Activated CD8-positive, alpha-beta memory T cell treated with anti-CD3 and anti-CD28 coated beads for 4 hours (primary cell): ENCODE measurements around the gene SCN2B.

Source experiments
- DNase-seq, 2 donors: peaks; one replicate each; pipeline ENCODE4 v3.0.0-alpha.2; 2020; ENCODE audit warnings: low read depth in 2 of 2

The SCN2B gene, protein sequence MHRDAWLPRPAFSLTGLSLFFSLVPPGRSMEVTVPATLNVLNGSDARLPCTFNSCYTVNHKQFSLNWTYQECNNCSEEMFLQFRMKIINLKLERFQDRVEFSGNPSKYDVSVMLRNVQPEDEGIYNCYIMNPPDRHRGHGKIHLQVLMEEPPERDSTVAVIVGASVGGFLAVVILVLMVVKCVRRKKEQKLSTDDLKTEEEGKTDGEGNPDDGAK

DNA sequence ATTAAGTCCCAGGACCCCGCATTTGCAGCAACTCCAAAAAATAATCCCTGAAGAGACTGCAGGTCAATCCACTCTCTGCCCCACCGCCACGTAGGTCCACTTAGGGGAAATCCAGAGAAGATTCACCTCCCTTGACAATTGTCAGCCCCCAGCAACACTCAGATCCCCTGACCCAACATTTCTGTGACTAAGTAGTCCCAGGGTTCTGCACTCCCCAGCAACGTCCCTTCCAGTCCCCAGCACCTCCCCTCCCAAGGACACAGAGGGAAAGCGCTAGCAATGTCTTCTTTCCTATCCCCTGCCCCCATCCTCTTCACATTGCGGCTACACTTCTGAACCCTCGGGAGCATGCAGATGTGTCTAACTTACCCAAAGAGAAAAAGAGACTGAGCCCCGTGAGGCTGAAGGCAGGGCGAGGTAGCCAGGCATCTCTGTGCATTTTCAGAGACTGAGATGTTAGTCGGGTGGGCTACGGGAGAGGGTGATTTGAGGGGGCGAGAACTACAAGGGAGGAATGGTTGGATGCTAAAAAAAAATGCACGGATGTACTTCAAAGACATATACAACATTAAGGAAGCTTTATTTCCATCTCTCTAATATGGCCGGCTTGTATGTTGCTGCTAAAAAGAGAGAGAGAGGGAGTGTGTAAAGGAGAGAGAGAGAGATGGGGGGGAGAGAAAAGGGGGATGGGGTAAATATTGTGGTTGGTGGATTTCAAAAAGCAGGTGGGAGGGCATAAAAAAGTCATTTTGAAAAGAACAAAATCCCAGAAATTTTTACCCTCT lies at the start of gene SCN2B:
Gene SCN2B (minus strand): TSS at position 647 of the 785 bp plus-strand sequence. CDS start 208 bp downstream, at position 439.
- no peak for DNase-seq

DNA sequence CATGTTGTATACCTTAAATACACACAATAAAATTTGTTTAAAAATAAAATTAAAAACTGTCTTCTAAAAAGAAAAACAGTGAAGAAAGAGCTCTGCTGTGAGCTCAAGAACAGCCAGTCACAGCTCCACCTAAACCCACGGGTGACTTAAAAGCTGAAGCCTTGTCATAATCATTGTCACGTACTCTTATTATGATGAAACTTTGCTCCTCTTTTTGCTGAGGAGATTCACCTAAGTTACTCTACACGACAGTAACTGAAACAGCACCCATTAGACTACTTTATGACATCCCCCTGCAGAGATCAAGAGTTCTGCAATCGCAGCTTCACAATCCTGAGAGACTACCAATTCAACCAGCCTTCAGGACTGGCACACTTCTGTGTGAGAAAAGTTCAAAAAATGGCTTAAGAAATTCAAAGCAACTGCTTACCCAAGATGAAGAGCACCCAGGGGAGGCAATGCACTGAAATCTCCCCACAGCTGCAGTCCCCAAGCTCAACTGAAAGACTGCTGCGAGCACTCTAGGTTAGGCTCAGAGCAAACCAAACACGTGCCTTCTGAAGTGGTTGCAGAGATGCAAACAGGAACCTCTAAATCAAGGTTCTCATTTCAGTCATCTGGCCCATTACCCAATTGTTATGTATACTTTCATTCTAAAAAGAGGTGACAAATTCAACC lies 48.2 kb upstream of the SCN2B start, which contains the start of gene JAML:
Gene JAML (minus strand): TSS at position 501 of the 678 bp plus-strand sequence. CDS start 10,145 bp downstream, outside the sequence.
- no peak for DNase-seq

DNA sequence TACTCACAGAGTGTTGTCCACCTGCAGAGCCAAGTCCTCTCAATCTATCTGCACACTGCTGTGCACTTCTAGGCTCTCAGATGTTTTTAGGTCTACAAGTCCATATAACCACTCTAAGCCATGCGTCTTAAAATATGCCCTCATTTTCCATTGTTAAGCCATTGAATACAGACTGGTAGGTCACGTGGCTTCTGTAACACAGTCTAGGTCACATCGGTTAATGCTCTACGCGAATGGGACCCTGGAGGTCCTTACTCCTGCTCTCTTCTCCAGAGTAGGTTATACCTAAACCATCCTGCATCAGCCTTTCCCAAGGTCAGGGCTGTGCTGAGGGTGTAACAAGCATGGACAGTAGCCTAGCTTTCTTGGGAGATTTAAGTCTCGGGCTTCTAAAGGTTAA lies 47.6 kb upstream of the SCN2B start:
- no peak for DNase-seq

DNA sequence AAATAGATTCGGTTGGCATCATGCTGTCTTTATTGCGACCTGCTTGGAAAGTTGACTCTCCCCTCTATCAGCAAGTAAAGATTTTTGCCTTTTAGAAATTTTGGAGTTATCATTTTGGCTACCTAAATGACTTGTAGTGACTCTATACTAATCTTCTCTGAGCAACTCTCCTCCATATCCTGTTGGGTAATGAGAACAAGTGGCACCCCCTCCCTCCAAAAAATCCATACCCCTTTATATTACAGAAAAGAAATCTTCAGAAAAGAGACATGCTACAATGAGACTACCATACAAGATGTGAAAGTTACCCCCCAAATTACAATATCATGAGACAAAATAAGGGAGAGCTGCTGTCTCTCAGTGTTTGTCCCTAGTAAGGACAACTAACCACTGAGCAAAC lies 47.1 kb upstream of the SCN2B start:
- no peak for DNase-seq

DNA sequence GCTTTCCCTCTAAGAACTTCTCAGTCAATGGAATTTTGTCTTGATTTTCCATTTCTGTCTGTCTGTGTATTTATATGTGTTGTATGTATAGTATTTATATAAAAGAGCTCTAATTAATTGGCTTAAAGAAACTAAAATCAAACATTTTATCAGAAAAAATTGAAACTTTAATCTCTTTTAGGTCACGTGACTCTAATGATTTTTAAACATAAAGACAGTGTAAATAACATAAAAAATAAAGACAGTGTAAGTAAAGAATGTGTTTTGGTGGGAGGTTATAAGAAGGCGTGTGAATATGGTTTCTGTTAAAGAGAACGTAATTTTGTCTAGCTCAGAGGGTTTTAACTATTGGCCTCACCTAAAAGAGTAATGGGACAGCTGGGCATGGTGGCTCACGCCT lies 46.0 kb upstream of the SCN2B start:
- no peak for DNase-seq

DNA sequence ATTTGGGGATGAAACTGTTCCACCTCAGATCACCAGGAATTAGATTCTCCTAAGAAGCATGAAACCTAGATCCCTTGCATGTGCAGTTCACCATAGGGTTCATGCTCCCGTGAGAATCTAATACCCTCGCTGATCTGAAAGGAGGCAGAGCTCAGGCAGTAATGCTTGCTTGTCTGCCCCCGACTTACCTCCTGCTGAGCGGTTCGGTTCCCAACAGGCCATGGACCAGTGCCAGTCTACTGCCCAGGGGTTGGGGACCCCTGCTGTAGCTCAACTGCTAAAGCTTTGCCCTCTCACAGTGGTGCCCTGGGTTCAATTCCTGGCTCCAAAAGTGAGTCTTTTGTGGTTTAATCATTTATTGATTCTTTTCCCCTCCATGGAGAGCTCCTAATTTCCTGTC lies 45.0 kb upstream of the SCN2B start:
- DNase-seq: no peak

DNA sequence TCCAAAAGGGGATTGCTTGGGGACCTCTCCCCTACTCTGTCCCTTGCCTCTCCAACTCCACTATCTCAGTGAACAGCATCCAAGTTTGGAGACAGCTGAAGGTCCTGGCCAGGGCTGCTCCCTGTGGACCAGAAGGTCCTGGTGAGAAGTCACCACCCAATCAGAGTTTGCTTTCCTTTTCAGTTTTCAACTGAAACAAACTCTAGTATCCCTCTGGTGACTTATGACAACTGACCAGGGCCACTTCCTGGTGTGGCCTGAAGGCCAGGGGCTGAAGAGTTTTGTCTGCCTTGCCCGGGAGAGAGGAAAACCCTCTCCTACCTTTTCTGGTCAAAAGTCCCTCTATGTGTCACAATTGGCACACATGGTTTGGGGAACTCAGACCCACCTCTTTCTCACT lies 43.3 kb upstream of the SCN2B start:
- no peak for DNase-seq

DNA sequence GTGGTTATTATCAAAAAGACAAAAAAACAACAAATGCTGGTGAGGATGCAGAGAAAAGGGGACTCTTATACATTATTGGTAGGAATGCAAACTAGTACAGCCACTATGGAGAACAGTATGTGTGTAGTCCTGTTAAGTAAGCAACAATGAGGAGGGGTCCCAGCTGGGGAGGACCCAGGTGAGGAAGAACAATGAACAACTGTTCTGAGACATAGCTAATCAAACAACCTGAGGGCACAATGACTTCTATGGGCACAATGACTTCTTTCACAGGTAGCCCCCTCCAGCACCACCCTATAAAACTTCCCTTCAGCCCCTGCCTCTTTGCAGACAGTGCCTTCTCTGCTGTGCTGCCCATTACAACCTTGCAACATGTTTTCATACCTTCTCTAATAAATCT lies 42.8 kb upstream of the SCN2B start:
- no peak for DNase-seq

DNA sequence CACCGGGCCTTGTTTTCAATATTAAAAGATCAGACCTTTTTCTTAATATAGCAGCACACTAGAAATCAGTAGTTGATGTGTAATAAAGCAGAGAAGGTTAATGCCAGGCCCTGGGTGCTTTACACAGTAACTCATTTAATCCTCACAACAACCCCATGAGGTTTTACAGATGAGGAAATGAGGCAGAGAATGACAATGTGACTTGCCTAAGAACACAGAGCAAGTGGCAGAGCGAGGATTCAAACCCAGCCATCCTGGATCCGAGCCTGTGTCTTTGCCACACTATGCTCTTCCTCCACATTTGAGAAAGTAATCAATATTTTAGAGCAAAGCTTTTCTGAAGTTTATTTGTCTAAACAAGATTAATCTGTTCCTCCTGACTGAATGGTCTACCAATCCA lies 41.1 kb upstream of the SCN2B start:
- DNase-seq: no peak

DNA sequence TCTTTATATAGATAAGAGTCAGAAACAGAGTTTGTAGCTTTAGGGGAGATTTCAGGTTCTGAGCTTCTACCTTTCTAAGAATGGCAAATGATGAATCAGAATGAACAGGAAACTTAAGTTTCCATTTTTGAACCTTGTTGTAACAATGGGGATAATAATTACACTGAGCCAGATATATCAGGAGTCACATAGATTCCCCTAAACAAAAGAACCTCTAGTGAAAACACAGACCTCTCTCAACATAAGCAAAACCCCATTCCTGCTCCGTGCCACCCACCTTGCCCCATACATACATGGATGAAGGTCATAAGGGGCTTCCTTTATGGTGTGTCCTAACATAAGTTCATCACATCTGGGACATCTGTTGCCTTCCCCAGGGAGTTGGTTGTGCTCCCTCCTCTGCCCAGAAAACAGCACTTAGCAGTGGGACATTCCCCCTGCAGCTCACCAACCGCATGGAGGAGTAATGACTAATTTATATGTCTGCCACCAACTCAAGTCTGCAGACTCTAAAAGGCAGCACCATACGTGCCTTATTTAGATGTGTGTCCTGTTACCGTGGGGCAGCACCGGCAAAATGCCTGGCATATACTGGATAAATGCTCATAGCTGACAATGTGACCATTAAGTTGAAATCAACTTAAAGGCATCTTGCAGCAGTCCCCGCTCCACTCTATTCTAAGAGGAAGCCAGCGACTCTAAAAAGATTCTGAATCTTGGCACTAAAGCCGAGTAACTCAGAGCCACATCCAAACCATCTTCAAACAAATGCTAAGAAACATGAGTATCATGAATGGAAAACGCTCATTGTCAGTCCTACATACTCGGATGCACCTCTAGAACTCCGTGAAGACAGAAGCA lies 40.4 kb upstream of the SCN2B start:
- DNase-seq: no peak

DNA sequence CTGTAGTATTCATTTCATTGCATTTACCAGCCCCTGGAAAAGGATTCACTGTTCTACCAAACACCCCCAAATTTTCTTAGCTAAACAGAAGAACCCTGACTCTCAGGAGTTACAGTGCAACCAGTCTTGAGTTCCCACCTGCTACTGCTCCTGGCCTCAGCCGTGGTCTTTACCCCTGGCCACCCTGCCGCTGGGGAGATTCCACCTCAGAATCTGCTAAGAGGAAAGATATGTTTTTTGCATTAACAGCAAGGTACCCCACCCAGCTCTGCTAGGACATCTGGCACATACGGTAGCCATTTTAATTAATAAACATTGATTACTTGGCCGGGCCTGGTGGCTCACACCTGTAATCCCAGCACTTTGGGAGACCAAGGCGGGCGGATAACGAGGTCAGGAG lies 39.3 kb upstream of the SCN2B start:
- no peak for DNase-seq

DNA sequence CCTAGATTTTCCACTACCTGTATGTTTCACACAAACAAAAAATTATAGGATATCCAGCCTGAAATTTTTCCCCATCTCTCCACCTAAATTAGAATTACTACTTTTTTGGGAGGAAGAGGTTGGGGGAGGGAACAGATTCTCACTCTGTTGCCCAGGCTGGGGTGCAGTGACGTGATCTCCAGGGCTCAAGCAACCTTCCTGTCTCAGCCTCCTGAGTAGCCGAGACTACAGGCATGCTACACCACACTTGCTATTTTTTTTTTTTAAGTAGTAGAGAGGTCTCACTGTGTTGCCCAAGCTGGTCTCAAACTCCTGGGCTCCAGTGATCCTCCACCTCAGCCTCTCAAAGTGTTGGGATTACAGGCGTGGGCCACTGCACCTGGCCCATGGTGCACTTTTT lies 38.8 kb upstream of the SCN2B start:
- DNase-seq: no peak

DNA sequence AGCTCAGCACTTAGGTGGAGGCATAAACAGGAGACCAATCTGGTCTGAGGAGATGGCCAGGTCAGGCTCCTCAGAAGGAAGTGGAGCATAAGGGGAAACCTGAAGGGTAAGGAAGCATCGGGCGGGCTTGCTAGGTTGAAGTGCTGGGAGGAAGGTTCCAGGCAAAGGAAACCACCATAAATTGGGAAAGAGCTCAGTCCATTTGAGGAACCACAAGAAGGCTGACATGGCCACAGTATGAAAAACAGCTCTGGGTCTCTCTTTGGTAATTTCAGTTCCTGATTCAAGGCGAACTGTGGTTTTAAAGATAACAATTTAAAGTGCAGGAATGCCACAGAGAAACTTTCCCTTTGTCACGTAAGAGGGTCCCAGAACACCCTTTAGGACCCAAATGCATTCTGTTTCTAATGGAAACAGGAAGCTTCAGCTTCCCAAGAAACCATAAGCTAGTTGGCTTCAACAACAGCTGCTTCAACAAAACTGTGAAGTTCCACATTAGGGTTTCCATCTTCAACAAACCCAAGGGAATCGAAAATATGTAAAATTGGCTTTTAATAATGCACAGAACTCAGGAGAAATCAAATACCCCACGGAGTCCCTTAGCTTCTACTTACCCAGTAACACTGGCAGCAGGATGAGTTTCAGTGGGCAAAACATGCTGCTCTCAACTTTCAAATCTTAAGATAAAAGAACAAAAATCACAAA lies 37.9 kb upstream of the SCN2B start:
- DNase-seq: no peak

DNA sequence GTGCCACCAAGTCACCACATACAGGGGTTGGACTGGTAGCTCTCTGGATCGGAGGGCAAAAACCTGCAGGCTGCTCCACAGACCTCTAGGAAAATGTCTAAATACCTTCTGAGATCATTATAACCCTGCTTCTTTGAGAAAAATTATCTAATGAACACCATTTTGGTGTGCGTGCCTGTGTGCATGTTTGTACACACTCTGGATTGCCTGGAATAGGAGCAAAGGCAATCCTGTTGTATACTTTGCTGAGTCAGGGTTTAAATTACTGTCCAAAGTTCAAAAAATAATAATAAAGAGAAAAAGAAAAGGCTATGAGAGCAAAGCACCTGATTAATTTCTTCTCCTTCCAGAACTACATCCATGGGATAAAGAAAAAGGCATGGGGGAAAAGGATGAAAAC lies 37.3 kb upstream of the SCN2B start:
- no peak for DNase-seq

DNA sequence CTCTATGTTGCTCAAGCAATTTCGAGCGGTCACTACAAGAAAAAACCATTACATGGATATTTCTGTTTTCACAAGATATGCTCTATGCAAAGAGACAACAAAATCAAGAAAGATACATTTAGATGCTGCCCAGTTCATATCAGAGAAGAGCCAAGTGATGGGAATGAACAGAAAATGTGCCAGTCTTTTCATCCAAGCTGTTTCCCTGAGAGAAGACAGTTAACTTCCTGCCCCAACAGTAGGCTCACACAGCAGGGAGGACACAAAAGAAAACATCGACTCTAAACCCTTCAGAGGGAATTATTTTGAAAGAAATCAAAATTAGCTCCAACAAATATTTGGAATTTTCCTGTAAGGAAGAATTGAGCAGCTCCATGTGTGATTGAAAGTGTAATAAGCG lies 36.8 kb upstream of the SCN2B start:
- DNase-seq: no peak

DNA sequence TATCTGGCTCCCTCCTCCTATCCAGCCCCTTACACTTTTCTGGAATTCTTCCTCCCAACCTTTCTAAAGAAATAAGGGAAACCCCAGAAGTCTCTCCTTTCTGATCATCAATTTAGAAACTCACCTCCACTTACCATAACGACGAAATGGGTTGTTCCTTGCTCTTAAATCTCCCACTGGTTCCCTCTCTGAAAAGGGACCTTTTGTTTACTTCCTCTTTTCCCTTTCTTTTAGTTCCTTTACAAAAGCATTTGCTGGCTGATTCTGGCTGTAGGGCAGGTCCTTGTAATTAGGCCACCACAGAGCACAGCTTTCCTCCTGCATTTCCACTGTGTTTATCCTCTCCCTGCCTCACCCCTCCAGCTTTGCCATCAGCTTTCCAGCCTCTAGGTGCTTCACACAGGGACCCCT lies 36.3 kb upstream of the SCN2B start:
- DNase-seq: no peak

DNA sequence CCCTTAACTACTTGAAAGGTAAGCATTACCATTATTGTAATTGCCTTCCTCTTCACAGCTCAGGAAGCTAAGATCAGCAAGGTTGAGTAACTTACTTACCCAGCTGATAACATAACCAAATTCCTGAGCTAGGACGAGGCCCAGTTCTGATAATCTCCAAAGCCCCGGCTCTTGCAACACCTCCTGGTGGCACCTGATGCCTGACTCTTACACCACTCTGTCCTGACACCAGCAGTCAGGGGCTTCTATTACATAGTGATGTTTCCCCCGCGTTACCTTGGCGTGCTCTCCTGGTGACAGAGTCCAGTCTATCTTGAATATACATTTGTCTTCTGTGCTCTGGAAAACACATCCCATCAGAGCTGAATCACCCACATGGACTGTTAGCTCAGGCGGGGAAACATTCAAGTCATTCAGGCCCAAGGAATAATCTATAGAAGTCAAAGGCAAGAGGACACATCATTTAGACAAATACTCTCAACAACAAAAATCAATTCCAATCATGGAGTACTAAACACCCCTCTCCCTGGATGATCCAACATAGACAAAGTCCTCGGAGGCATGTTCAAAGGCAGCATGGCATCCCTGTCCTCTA lies 35.8 kb upstream of the SCN2B start:
- no peak for DNase-seq

DNA sequence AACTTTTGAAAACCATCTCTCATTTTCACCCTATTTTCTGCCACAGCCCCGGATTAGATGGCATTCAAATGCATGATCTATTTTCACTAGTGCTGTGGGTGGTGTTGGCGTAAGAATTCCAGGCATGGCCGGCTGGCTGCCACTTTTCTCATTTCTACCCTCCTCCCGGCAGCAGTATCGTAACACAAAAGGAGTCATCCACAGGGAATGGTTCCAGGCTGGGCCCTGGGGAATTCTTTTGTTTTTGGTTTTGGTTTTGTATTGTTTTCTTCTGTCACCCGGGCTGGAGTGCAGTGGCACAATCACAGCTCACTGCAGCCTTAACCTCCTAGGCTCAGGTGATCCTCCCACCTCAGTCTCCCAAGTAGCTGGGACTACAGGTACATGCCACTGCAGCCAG lies 34.6 kb upstream of the SCN2B start:
- DNase-seq: no peak

DNA sequence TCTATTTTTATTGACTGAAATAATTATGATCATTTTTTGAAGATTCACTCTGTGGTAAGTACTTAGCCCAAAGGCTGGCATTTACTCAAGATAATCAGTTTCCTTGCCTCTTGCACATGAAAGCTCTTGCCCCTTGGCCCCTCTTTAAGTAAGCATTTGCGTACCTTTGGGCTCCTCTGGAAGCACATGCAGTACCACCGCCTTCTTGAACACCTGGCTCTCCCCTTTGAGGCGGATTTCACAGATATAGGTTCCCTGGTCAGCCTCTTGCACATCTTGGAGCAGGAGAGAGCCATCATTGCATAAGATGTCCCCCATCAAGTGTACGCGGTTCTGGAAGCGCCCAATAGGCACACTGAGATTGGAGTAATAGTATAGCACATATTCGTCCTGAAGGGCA lies 33.9 kb upstream of the SCN2B start:
- DNase-seq: no peak

DNA sequence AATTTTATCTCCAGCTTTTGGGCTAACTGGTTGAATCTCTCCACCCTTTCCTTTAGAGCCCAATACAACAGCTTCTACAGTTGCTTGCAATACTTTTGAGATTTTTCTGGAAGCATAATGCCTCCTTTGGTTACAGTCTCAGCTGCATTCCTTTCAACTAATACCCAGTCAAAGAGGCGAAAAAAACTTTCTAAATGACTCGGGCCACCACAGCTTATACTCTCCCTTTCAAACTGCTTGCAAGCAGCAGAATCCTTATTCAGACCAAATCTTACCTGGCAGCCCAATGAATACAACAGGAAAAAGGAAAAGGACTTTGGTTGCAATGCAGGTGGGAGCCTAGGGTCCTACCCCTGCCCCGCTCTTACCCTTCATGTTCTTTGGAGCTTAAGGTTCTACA lies 32.6 kb upstream of the SCN2B start:
- DNase-seq: no peak

DNA sequence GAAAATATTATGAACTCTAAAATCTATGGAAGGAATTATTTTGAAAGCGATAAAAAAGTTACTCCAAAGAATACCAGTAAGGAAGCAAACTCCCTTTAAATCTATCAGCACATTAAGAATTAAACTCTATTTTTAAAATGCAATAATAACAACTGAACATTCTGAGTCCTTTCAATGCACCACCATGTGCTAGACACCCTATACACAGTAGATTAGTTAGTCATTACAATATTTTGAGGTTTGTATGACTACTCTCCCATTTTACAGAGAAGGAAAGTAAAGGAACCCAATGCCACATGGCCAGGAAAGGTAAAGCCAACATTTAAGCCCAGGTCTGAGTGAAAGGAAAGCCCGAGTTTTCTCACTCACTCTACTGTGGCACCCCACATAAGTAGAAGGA lies 30.6 kb upstream of the SCN2B start:
- DNase-seq: no peak
